Neuronal stem cell (in vitro differentiated cells): ENCODE measurements around the gene RASA2.

Experiments
- DNase-seq: peaks from one replicate; pipeline ENCODE4 v3.0.0-alpha.2; 2013; ENCODE audit warnings: low spot score
- H2AFZ ChIP-seq: one replicate; pipeline ENCODE4 v1.6.1; 2013; ENCODE audit warnings: mild to moderate bottlenecking, low read length, inconsistent platforms
- H2AK5ac ChIP-seq: 2 replicates; pipeline ENCODE4 v1.6.1; 2013; ENCODE audit warnings: low read depth, mild to moderate bottlenecking, inconsistent platforms, low read length, moderate library complexity, mixed read lengths
- H2BK120ac ChIP-seq: 2 replicates; pipeline ENCODE4 v1.6.1; 2013; ENCODE audit warnings: low read depth, mild to moderate bottlenecking, inconsistent platforms, low read length, moderate library complexity, mixed read lengths
- H2BK12ac ChIP-seq: one replicate; pipeline ENCODE4 v1.6.1; 2013; ENCODE audit warnings: low read length, inconsistent platforms
- H2BK15ac ChIP-seq: 2 replicates; pipeline ENCODE4 v1.6.1; 2013; ENCODE audit warnings: mild to moderate bottlenecking, low read length, inconsistent platforms, mixed read lengths
- H2BK5ac ChIP-seq: one replicate; pipeline ENCODE4 v1.6.1; 2013; ENCODE audit warnings: inconsistent platforms, mild to moderate bottlenecking, low read length, moderate library complexity
- H3K14ac ChIP-seq: one replicate; pipeline ENCODE4 v1.6.1; 2013; ENCODE audit warnings: low read length, inconsistent platforms
- H3K18ac ChIP-seq: 2 replicates; pipeline ENCODE4 v1.6.1; 2013; ENCODE audit warnings: low read length, inconsistent platforms
- H3K23ac ChIP-seq: 2 replicates; pipeline ENCODE4 v1.6.1; 2013; ENCODE audit warnings: low read depth, mild to moderate bottlenecking, mixed read lengths, low read length, inconsistent platforms; ENCODE audit not compliant: poor library complexity
- H3K27ac ChIP-seq: replicated peaks from 3 replicates; pipeline ENCODE4 v1.5.1; 2013; ENCODE audit warnings: low read length, inconsistent platforms
- H3K27me3 ChIP-seq, 3 experiments: 2 replicates each; pipeline ENCODE4 v1.6.1; 2013; ENCODE audit warnings: low read length in 3 of 3, mild to moderate bottlenecking in 2 of 3, inconsistent platforms in 1 of 3, low read depth in 1 of 3, mixed read lengths in 1 of 3, moderate library complexity in 1 of 3; ENCODE audit not compliant: control insufficient read depth in 3 of 3, insufficient read depth in 3 of 3
- H3K36me3 ChIP-seq, 2 donors: replicated peaks in 1 of 2; 2 replicates each; pipeline ENCODE4 v1.6.1; 2013; ENCODE audit warnings: low read length in 2 of 2; ENCODE audit not compliant: control insufficient read depth in 2 of 2, insufficient read depth in 2 of 2
- H3K4ac ChIP-seq: 2 replicates; pipeline ENCODE4 v1.6.1; 2013; ENCODE audit warnings: inconsistent platforms, mild to moderate bottlenecking, low read length, moderate library complexity
- H3K4me1 ChIP-seq, 2 donors: 1 replicate in 1 of 2; 2 replicates in 1 of 2; pipeline ENCODE4 v1.6.1; 2013; ENCODE audit warnings: low read length in 2 of 2, low read depth in 1 of 2; ENCODE audit not compliant: control insufficient read depth in 2 of 2, insufficient read depth in 1 of 2
- H3K4me2 ChIP-seq: one replicate; pipeline ENCODE4 v1.6.1; 2013; ENCODE audit warnings: mild to moderate bottlenecking, low read length, inconsistent platforms; ENCODE audit not compliant: insufficient read depth, poor library complexity, severe bottlenecking
- H3K4me3 ChIP-seq, 2 donors: 2 replicates each; pipeline ENCODE4 v1.5.1; 2013; ENCODE audit warnings: low read length in 2 of 2, mild to moderate bottlenecking in 2 of 2, inconsistent platforms in 1 of 2, moderate library complexity in 1 of 2
- H3K79me1 ChIP-seq: one replicate; pipeline ENCODE4 v1.6.1; 2013; ENCODE audit warnings: low read depth, mild to moderate bottlenecking, inconsistent platforms, low read length, moderate library complexity
- H3K9ac ChIP-seq: one replicate; pipeline ENCODE4 v1.6.1; 2013; ENCODE audit warnings: mild to moderate bottlenecking, low read depth, low read length, inconsistent platforms; ENCODE audit not compliant: poor library complexity
- H3K9me3 ChIP-seq, 2 donors: replicated peaks in 1 of 2; 2 replicates each; pipeline versions ENCODE3 to v1.6.1; 2013; ENCODE audit warnings: low read length in 2 of 2, mild to moderate bottlenecking in 2 of 2, inconsistent platforms in 1 of 2, low read depth in 1 of 2, mixed read lengths in 1 of 2, moderate library complexity in 1 of 2; ENCODE audit not compliant: control insufficient read depth in 2 of 2, insufficient read depth in 1 of 2
- H4K8ac ChIP-seq: one replicate; pipeline ENCODE4 v1.6.1; 2013; ENCODE audit warnings: low read depth, mild to moderate bottlenecking, inconsistent platforms, low read length, moderate library complexity
- H4K91ac ChIP-seq: one replicate; pipeline ENCODE4 v1.6.1; 2013; ENCODE audit warnings: low read length, low read depth, mild to moderate bottlenecking, inconsistent platforms; ENCODE audit not compliant: poor library complexity
- WGBS, 2 donors: extraction: QIAGEN DNeasy Blood & Tissue Kit; methylation state at CpG; one replicate each; pipeline ENCODE4 v1.1.7; 2013; ENCODE audit warnings: missing lambda C conversion rate in 2 of 2, mixed read lengths in 1 of 2; ENCODE audit not compliant: insufficient read length in 2 of 2, insufficient replicate concordance in 1 of 2; ENCODE audit errors: extremely low coverage in 2 of 2; 5-methylcytosine and 5-hydroxymethylcytosine counted together

RASA2 gene

GRCh38 chr3:141643796-141644195, 157.0 kb downstream of the RASA2 start:
- Histone ChIP-seq H3K27ac (peak overlapping the region; percentile 35), H3K4ac (no peak overlapping the region), H3K9ac (no peak overlapping the region), H3K36me3 (no peaks in the 10 kb centered on the region), H4K91ac (no peak overlapping the region), H3K4me1 (no peaks in the 10 kb centered on the region), H3K27me3 (peaks cover 0 to 3% (median 0%) of the 10 kb centered on the region in 3 experiments), H2AK5ac (no peak overlapping the region), H3K4me3 (no peak overlapping the region), H3K18ac (no peak overlapping the region), H2BK5ac (no peak overlapping the region), H4K8ac (no peak overlapping the region), H3K23ac (no peak overlapping the region), H2BK120ac (no peak overlapping the region), H2AFZ (no peak overlapping the region), H3K9me3 (peaks cover 0 to 2% of the 10 kb centered on the region in 2 donors), H3K79me1 (peaks cover 2% of the 10 kb centered on the region), H3K4me2 (no peak overlapping the region), H3K14ac (no peak overlapping the region), H2BK12ac (no peak overlapping the region), H2BK15ac (no peak overlapping the region)
- no CpG with 5 or more reads among the region's 1 CpG for WGBS, 2 donors
- DNase-seq: no peak

GRCh38 chr3:141644931-141645330, 158.1 kb downstream of the RASA2 start:
- Histone ChIP-seq H3K4ac (no peak overlapping the region), H3K23ac (no peak overlapping the region), H3K27ac (no peak overlapping the region), H4K91ac (no peak overlapping the region), H2AK5ac (no peak overlapping the region), H3K18ac (peak overlapping the region; percentile 35), H4K8ac (peak overlapping the region; percentile 86), H2BK15ac (no peak overlapping the region), H3K27me3 (peaks cover 0 to 3% (median 0%) of the 10 kb centered on the region in 3 experiments), H3K9ac (no peak overlapping the region), H3K9me3 (peaks cover 0 to 2% of the 10 kb centered on the region in 2 donors), H3K4me2 (no peak overlapping the region), H3K36me3 (no peaks in the 10 kb centered on the region), H3K4me3 (no peak overlapping the region), H2BK120ac (no peak overlapping the region), H3K14ac (no peak overlapping the region), H2BK5ac (no peak overlapping the region), H2AFZ (peak overlapping the region; percentile 61), H3K79me1 (peaks cover 2% of the 10 kb centered on the region), H3K4me1 (no peaks in the 10 kb centered on the region), H2BK12ac (no peak overlapping the region)
- WGBS, 2 donors: no CpG with 5 or more reads among the region's 5 CpGs
- DNase-seq: peak; percentile 23

GRCh38 chr3:141646760-141647561, 160.1 kb downstream of the RASA2 start:
- DNase-seq: peak; percentile 21
- Histone ChIP-seq H3K79me1 (no peaks in the 10 kb centered on the region), H3K4me3 (peak overlapping the region in 1 of 2 donors; percentile 13), H3K27me3 (peaks cover 0 to 3% (median 0%) of the 10 kb centered on the region in 3 experiments), H2AFZ (peak overlapping the region; percentile 74), H3K4me2 (no peak overlapping the region), H3K4ac (no peak overlapping the region), H2BK5ac (no peak overlapping the region), H2BK120ac (no peak overlapping the region), H3K9ac (no peak overlapping the region), H4K8ac (no peak overlapping the region), H3K9me3 (peaks cover 0 to 2% of the 10 kb centered on the region in 2 donors), H3K36me3 (no peaks in the 10 kb centered on the region), H2BK12ac (no peak overlapping the region), H3K27ac (no peak overlapping the region), H3K4me1 (no peaks in the 10 kb centered on the region), H4K91ac (no peak overlapping the region), H2AK5ac (no peak overlapping the region), H3K23ac (no peak overlapping the region), H3K14ac (no peak overlapping the region), H2BK15ac (no peak overlapping the region), H3K18ac (no peak overlapping the region)
- no CpG with 5 or more reads among the region's 8 CpGs for WGBS, 2 donors

- H2BK120ac ChIP-seq: no peak overlapping the region
- no peaks in the 10 kb centered on the region for H3K36me3 ChIP-seq
- no peaks in the 10 kb centered on the region for H3K4me1 ChIP-seq
- H3K9me3 ChIP-seq: peaks cover 0 to 2% of the 10 kb centered on the region in 2 donors
- H3K9ac ChIP-seq: no peak overlapping the region
- H3K4ac ChIP-seq: no peak overlapping the region
- no peak overlapping the region for H4K91ac ChIP-seq
- H2BK12ac ChIP-seq: no peak overlapping the region
- H2AFZ ChIP-seq: peak overlapping the region; percentile 74
- H3K4me2 ChIP-seq: no peak overlapping the region
- H3K23ac ChIP-seq: no peak overlapping the region
- no peak overlapping the region for H2BK15ac ChIP-seq
- DNase-seq: no peak
- H4K8ac ChIP-seq: no peak overlapping the region
- no peak overlapping the region for H2BK5ac ChIP-seq
- H3K79me1 ChIP-seq: no peaks in the 10 kb centered on the region
- no peak overlapping the region for H3K4me3 ChIP-seq
- peaks cover 0 to 5% (median 0%) of the 10 kb centered on the region in 3 experiments for H3K27me3 ChIP-seq
- no peak overlapping the region for H3K27ac ChIP-seq
- no CpG with 5 or more reads among the region's 3 CpGs for WGBS, 2 donors
- no peak overlapping the region for H3K18ac ChIP-seq
- no peak overlapping the region for H2AK5ac ChIP-seq
- H3K14ac ChIP-seq: no peak overlapping the region
Measured at GRCh38 chr3:141647562-141647915, 160.7 kb downstream of the RASA2 start.
